Left ventricle myocardium superior (tissue), 1 donor: ENCODE results near the gene ELMO1. TPM values are rescaled to one million over a fixed set of nuclear protein-coding genes. Genes with fewer than 3 reads are reported as not detected.

Experiments
- ATAC-seq: fragments of 200-7000 bp; cut with Tn5 transposase; one replicate; pipeline ENCODE4 v1.9.1; 2020; ENCODE audit warnings: mild to moderate bottlenecking, moderate library complexity
- DNase-seq: peaks from one replicate; pipeline ENCODE4 v3.0.0-alpha.2; 2020
- intact Hi-C: fragments of 100-400 bp; cut with micrococcal nuclease; formaldehyde crosslinking; loops from one replicate; pipeline ENCODE4 v1.11.0; 2022
- total RNA-seq: library from RNA; stranded (reverse); fragmentation: NEBNext Ultra II Directional; extraction: Animal tissue kit (Norgen Biotek cat#: 25700); gene quantifications from one replicate; pipeline ENCODE4 v1.2.1, GENCODE V29; 2021
- donor health status: DM: no; HTN: yes; CAD: no; lungs with severe emphysema.

Gene ELMO1
- total RNA-seq, 1 donor from 2014 or later = 13.0 TPM

DNA sequence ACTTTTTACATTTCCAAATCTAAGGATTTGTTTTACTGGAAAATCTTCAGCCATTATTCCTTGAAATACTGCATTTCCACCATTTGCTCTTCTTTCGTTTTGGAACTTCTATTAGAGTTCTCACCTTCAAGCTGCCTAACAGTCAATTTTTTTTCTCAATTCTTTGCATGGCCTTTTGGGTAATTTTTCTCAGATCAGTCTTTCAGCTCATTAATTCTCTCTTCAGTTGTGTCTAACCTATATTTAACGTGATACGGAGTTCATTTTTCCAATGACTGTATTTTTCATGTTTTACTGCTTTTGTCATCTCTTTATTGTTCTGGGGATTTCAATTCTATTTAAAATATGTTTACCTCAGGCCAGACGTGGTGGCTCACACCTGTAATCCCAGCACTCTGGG lies 600.7 kb downstream of the ELMO1 start:
- intact Hi-C loops = no loop called here
- no peak for ATAC-seq

GRCh38 chr7:36844374-36844773 lies 604.3 kb downstream of the ELMO1 start:
- no peak for ATAC-seq
- intact Hi-C loops = no loop called here

More for the DNA sequence above, 600.7 kb downstream of the ELMO1 start:
- DNase-seq = no peak

DNA sequence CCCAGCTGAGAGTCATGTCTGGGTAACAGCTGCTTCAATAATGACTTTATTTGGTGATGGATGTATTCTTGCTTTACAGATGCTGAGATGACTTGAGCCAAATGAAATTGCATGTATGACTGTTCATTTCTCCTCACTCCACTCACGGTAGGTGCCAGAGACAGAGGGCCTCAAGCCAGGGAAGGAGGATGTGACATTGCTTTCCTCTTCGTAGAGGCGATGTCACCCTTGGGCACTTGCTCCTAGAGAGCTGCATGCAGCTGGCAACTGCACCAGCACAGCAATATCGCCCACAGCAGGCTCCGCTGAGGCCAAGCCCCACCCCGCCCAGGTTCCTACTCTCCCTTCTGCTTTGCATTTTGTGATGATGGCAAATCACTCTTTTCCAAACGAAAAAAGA lies 607.8 kb downstream of the ELMO1 start:
- intact Hi-C loops = no loop called here
- DNase-seq = no peak
- no peak for ATAC-seq

More at GRCh38 chr7:36844374-36844773, 604.3 kb downstream of the ELMO1 start:
- DNase-seq = no peak

DNA sequence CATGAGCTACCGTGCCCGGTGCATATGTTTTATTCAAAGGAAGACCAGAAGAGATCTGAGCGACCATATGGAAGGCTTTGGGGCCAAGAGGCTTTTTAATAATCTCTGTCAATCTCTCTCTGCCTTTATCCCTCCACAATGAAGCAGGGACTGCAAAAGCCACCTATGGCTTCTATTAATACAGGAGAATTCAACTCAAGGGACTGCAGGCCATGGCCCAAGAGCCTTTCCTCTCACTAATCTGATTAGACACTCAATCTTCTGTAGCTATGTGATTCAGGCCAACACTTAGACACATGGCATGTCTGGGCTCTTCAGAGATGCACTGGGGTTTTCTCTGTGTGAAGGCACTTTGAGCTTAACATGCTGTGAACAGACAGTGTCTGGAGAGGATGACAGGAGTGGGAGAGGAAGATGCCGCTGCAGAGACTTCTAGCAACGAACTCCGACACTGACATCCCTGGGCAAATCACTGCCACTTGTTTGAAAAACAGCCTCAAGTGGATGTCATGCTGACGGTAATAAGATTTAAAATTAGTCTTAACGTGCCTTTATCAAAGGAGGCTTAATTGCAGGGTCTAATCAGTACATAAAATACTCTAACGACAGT lies 609.9 kb downstream of the ELMO1 start:
- intact Hi-C loops = no loop called here
- DNase-seq (no peak), ATAC-seq (no peak)

GRCh38 chr7:36831049-36831448 lies 617.6 kb downstream of the ELMO1 start:
- ATAC-seq = no peak
- no peak for DNase-seq
- intact Hi-C loops = no loop called here

DNA sequence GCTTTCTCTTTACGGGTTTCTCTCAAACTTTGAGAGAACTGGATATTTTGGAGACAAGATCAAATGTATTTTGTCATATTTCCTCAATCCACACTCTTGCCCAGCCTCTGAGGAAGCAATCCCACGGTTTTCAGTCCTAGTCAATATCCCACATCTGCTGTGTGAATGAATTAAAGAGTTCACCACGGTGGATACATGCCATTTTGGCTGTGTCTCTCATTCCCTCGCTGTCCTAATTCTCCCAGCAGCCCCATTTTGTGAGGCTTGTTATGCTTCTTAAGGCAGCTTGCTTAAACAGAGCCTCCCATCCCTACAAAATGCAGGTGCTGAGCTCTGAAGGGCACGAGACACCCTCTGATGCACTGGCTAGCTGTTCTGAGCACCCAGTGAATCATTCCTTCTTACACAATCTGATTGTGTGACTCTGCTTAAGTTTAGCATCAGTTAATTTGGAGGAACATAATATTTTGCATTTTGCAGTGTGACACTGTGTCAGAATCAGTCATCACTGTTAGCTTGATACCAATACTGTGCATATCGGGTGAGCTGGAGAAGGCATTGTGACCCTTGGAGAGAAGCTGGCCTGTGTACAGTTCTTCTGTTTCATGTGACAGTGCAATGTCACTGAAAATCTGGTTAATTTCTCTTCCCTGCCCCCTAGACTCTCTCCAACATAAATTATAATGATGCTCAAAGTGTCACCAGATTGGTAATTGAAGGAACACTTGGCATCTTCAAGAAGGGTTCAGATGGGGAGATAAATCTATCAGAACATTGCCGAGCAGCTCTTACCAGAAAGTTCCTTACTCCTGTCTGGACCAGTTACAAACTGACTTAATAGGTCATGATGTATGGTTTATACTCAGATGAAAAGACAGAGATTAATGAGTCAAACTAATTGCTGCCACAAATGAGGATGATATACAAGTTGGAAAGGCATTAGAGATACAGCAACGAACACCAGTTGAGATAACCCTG lies 620.6 kb downstream of the ELMO1 start:
- intact Hi-C loops = no loop called here
- no peak for ATAC-seq

DNA sequence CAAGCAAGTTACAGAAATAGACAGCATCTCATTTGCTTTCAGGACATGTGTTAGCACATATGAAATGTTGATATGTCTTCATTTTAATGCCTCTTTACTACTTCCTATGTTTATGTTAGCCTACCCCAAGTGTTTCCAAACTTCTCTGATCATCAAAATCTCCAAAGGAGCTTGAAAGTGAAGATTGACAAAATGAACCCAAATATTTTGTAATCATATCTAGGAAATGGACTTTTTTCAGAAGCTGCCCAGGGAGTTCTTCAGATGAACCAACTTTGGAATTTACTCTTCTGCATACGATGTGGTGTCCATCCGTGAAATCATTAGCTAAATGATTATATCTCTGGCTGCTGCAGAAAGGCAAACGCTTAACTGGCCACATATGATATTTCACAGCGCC lies 623.2 kb downstream of the ELMO1 start:
- DNase-seq (no peak), ATAC-seq (no peak)
- intact Hi-C loops = no loop called here

More for the DNA sequence above, 620.6 kb downstream of the ELMO1 start:
- no peak for DNase-seq

DNA sequence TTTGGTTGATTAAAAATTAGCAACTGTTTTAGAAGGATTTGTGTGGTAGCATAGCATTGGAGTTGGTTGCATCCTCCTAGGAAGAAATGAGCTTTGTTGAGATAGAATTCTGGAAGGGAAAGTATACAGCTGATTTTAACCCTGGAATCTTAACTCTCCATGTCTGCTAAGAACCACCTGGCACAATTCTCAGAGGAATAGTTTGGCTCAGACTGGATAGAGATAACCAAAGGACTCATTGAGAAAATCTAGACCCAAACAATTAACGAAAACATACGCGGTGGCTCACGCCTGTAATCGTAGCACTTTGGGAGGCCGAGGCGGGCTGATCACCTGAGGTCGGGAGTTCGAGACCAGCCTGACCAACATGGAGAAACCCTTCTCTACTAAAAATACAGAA lies 625.3 kb downstream of the ELMO1 start:
- intact Hi-C loops = no loop called here
- no peak for DNase-seq
- no peak for ATAC-seq

GRCh38 chr7:36821617-36822016 lies 627.0 kb downstream of the ELMO1 start:
- DNase-seq = no peak
- intact Hi-C loops = no loop called here
- no peak for ATAC-seq

DNA sequence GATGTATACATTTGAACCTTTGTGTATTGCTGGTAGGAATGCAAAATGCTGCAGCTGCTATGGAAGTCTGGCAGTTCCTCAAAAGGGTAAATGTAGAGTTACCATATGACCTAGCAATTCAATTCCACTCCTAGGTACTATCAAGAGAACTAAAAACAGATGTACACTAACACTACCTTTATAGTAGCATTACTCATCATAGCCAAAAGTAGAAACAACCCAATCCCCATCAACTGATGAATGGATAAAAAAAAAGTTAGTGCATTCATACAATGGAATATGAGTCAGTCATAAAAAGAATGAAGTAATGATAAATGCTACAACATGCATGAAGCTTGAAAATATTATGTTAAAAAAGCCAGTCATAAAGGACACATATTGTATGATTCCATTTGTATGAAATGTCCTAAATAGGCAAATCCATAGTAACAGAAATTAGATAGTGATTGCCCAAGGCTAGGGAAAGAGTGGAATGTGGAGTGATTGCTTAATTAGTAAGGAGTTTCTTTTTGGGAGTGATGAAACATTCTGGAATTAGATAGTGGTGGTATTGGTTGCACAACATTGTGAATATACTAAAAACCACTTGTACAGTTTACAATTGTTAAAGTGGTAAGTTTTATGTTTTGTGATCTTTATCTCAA lies 628.0 kb downstream of the ELMO1 start:
- ATAC-seq (peak; percentile 38), DNase-seq (no peak)
- intact Hi-C loops = no loop called here

- DNase-seq (no peak), ATAC-seq (no peak)
- intact Hi-C loops = no loop called here
Observed at GRCh38 chr7:36819639-36820038, 629.0 kb downstream of the ELMO1 start.

GRCh38 chr7:36814311-36814710 lies 634.4 kb downstream of the ELMO1 start:
- intact Hi-C loops = no loop called here
- DNase-seq (no peak), ATAC-seq (no peak)

GRCh38 chr7:36811807-36812206 lies 636.9 kb downstream of the ELMO1 start:
- intact Hi-C loops = no loop called here
- ATAC-seq (no peak), DNase-seq (no peak)

DNA sequence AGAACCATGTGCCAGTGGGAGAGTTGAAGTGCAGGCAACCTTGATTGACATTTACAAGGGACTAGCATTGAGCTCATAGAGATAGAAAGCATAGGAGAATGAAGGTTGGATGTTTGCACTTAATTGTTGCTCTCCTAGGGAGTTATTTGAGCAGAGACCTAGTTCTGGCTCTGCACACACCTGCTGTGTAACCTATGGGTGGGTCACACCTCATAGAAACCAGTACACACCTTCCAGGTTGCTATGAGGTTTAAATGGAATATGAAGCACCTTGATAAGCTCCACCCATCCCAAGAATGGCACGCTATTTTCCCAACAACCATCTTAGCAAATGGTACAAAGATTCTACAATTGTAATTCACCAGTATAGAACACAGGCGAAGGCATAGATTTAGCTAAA lies 638.2 kb downstream of the ELMO1 start:
- ATAC-seq = no peak
- intact Hi-C loops = no loop called here
- no peak for DNase-seq

- no peak for DNase-seq
- ATAC-seq = no peak
- intact Hi-C loops = no loop called here
Observed at GRCh38 chr7:36810032-36810431, 638.6 kb downstream of the ELMO1 start.

DNA sequence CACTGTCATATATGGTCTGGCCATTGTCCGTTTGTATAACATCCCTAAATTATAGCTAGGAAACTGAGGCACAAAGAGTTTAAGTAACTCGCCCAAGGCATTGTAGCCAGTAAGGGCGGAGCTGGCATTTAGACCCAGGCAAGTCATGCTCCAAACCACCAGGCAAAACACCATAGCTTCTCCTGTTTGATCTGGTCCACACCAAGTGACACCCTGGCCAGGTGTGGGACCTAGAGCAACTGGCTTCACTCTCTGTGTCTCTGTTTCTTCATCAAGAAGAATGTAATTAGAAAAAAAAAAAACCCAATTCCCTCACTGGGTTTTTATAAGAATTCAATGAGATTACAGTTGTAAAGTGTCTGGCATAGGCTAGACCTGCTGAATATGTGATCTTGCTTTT lies 639.2 kb downstream of the ELMO1 start:
- no peak for DNase-seq
- intact Hi-C loops = no loop called here
- ATAC-seq = no peak

DNA sequence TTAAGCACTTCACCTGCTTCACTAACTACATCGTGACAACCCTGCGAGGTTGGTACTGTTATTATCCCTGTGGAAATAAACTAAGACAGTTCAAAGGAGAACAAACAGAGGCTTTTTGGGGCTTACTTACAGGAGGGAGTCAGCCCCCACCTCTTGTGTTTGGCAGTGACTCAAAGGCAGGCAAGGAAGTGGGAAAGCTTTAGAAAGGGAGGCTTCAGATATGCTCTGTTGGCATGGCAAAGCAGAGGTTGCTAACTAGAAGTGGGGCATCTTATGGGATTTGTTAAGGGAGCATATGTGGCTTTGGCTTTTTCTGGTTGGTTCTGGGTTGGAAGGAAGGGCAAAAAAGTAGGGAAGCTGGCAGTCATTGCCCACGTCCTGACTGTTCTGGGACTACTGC lies 639.6 kb downstream of the ELMO1 start:
- DNase-seq = no peak
- intact Hi-C loops = no loop called here
- ATAC-seq = no peak

DNA sequence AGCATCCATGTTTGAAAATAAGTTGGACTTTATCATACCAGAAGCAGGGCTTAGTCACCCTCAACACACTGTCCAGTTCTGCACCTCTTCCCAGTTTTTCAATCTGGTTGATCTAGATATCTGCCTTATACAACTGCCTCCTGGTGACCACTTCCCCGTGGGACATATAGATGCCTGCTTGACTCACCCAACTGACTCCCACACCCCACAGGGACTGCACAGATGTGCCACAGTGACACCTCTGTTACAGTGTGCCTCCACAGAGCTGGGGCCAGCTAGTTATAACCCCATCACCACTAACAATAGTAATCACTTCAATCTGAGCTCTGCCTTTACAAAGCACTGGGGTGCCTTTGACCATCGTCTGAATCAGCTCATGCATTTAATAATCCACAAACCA lies 641.8 kb downstream of the ELMO1 start:
- DNase-seq (no peak), ATAC-seq (no peak)
- intact Hi-C loops = no loop called here
